Ectodermal cell (in vitro differentiated cells): Measurements from ENCODE around the gene FRG2B.
"Not testable (repeated sequence)": the region's sequence is repeated elsewhere in the genome, so short reads cannot be mapped to it uniquely, and the experiment has no call there.

Experiments used
- H3K27ac ChIP-seq: 2 replicates; pipeline ENCODE4 v1.7.0; 2013; ENCODE audit warnings: mild to moderate bottlenecking, low read depth, low read length; ENCODE audit not compliant: insufficient read depth, poor library complexity, severe bottlenecking
- H3K27me3 ChIP-seq: 2 replicates; pipeline ENCODE4 v1.7.0; 2013; ENCODE audit warnings: mild to moderate bottlenecking, low read length; ENCODE audit not compliant: insufficient read depth, control insufficient read depth, poor library complexity, severe bottlenecking
- H3K36me3 ChIP-seq: one replicate; pipeline ENCODE4 v1.7.0; 2013; ENCODE audit warnings: low read length; ENCODE audit not compliant: control insufficient read depth, insufficient read depth
- H3K4me1 ChIP-seq: one replicate; pipeline ENCODE4 v1.7.0; 2013; ENCODE audit warnings: low read length; ENCODE audit not compliant: control insufficient read depth, insufficient read depth
- H3K4me3 ChIP-seq: 2 replicates; pipeline ENCODE4 v1.7.0; 2013; ENCODE audit warnings: low read depth, low read length, control low read depth; ENCODE audit not compliant: insufficient read depth
- H3K9me3 ChIP-seq: 2 replicates; pipeline ENCODE4 v1.7.0; 2013; ENCODE audit warnings: mild to moderate bottlenecking, low read length, moderate library complexity; ENCODE audit not compliant: control insufficient read depth
- WGBS, 2 experiments: methylation state at CpG; one replicate each; pipeline ENCODE4 v1.1.7; 2013; ENCODE audit warnings: missing lambda C conversion rate in 2 of 2; 5-methylcytosine and 5-hydroxymethylcytosine counted together

FRG2B gene

GRCh38 chr10:133630723-133631249, 4.2 kb upstream of the FRG2B start:
- not testable (repeated sequence) for H3K27ac ChIP-seq, H3K4me3 ChIP-seq, H3K27me3 ChIP-seq, H3K9me3 ChIP-seq, H3K36me3 ChIP-seq, H3K4me1 ChIP-seq
- WGBS, 2 experiments: no CpG with 5 or more reads among the region's 5 CpGs

- WGBS, 2 experiments: 83 to 84% methylated on average over 19 to 21 of the region's 31 CpGs
- not testable (repeated sequence) for H3K36me3 ChIP-seq, H3K4me3 ChIP-seq, H3K27me3 ChIP-seq, H3K9me3 ChIP-seq, H3K4me1 ChIP-seq, H3K27ac ChIP-seq
Measured at GRCh38 chr10:133622544-133622943, 4.1 kb downstream of the FRG2B start.

GRCh38 chr10:133618851-133619250, 7.7 kb downstream of the FRG2B start:
- Histone ChIP-seq H3K36me3 (no peaks in the 10 kb centered on the region), H3K27ac (no peak overlapping the region), H3K4me1 (no peaks in the 10 kb centered on the region), H3K9me3 (peaks cover 13% of the 10 kb centered on the region), H3K27me3 (no peaks in the 10 kb centered on the region), H3K4me3 (no peak overlapping the region)
- 73 to 80% methylated on average over 7 of the region's 7 CpGs for whole genome bisulfite sequencing, 2 experiments

GRCh38 chr10:133617196-133617595, 9.4 kb downstream of the FRG2B start:
- H3K4me3 ChIP-seq: no peak overlapping the region
- H3K27me3 ChIP-seq: no peaks in the 10 kb centered on the region
- peaks cover 16% of the 10 kb centered on the region for H3K9me3 ChIP-seq
- no peaks in the 10 kb centered on the region for H3K4me1 ChIP-seq
- H3K27ac ChIP-seq: no peak overlapping the region
- WGBS, 2 experiments: 77 to 81% methylated on average over 7 of the region's 7 CpGs
- H3K36me3 ChIP-seq: no peaks in the 10 kb centered on the region

- Histone ChIP-seq H3K27me3 (no peaks in the 10 kb centered on the region), H3K27ac (no peak overlapping the region), H3K9me3 (peaks cover 16% of the 10 kb centered on the region), H3K4me3 (no peak overlapping the region), H3K36me3 (no peaks in the 10 kb centered on the region), H3K4me1 (no peaks in the 10 kb centered on the region)
- WGBS, 2 experiments: 86 to 87% methylated on average over 8 of the region's 8 CpGs
Measured at GRCh38 chr10:133616371-133617130, 10.0 kb downstream of the FRG2B start.

- peaks cover 11% of the 10 kb centered on the region for H3K9me3 ChIP-seq
- no peaks in the 10 kb centered on the region for H3K27me3 ChIP-seq
- 79 to 83% methylated on average over 10 of the region's 10 CpGs for WGBS, 2 experiments
- no peak overlapping the region for H3K27ac ChIP-seq
- H3K36me3 ChIP-seq: no peaks in the 10 kb centered on the region
- no peaks in the 10 kb centered on the region for H3K4me1 ChIP-seq
- H3K4me3 ChIP-seq: no peak overlapping the region
Measured at GRCh38 chr10:133614830-133615580, 11.6 kb downstream of the FRG2B start.

GRCh38 chr10:133613699-133614098, 12.9 kb downstream of the FRG2B start:
- WGBS, 2 experiments: 69 to 71% methylated on average over 6 of the region's 6 CpGs
- Histone ChIP-seq H3K4me1 (no peaks in the 10 kb centered on the region), H3K36me3 (no peaks in the 10 kb centered on the region), H3K4me3 (no peak overlapping the region), H3K9me3 (peaks cover 15% of the 10 kb centered on the region), H3K27me3 (no peaks in the 10 kb centered on the region), H3K27ac (no peak overlapping the region)

- no peaks in the 10 kb centered on the region for H3K36me3 ChIP-seq
- no peak overlapping the region for H3K4me3 ChIP-seq
- H3K4me1 ChIP-seq: no peaks in the 10 kb centered on the region
- no peak overlapping the region for H3K27ac ChIP-seq
- H3K9me3 ChIP-seq: peaks cover 19% of the 10 kb centered on the region
- H3K27me3 ChIP-seq: no peaks in the 10 kb centered on the region
- WGBS, 2 experiments: 60 to 66% methylated on average over 4 of the region's 4 CpGs
Measured at GRCh38 chr10:133611079-133611478, 15.5 kb downstream of the FRG2B start.

GRCh38 chr10:133608855-133609254, 17.7 kb downstream of the FRG2B start:
- peaks cover 19% of the 10 kb centered on the region for H3K9me3 ChIP-seq
- no peaks in the 10 kb centered on the region for H3K36me3 ChIP-seq
- 46 to 51% methylated on average over 3 of the region's 3 CpGs for WGBS, 2 experiments
- H3K27me3 ChIP-seq: no peaks in the 10 kb centered on the region
- H3K4me1 ChIP-seq: no peaks in the 10 kb centered on the region
- H3K27ac ChIP-seq: no peak overlapping the region
- H3K4me3 ChIP-seq: no peak overlapping the region

GRCh38 chr10:133603434-133603833, 23.2 kb downstream of the FRG2B start:
- H3K27ac ChIP-seq, H3K4me3 ChIP-seq, H3K27me3 ChIP-seq, H3K36me3 ChIP-seq, H3K4me1 ChIP-seq: not testable (repeated sequence)
- 71 to 75% methylated on average over 2 of the region's 2 CpGs for WGBS, 2 experiments
- peaks cover 23% of the 10 kb centered on the region for H3K9me3 ChIP-seq
